Bronchial epithelial cell (primary cell): ENCODE results near the gene H6PD. TPM values are rescaled to one million over a fixed set of nuclear protein-coding genes. Genes with fewer than 3 reads are reported as not detected.

Experiments used
- DNase-seq: peaks from one replicate; pipeline ENCODE4 v3.0.0-alpha.2; 2010; ENCODE audit warnings: low read depth
- FAIRE-seq: peaks from 2 replicates; lab custom pipeline; 2011; peaks lifted over from hg19 to GRCh38; lab: Jason Lieb, UNC
- H3K27me3 ChIP-seq: 2 replicates; pipeline ENCODE4 v1.5.1; 2011; ENCODE audit warnings: low read length; ENCODE audit not compliant: control insufficient read depth, insufficient read depth
- H3K36me3 ChIP-seq: 2 replicates; pipeline ENCODE4 v1.5.1; 2011; ENCODE audit warnings: low read length; ENCODE audit not compliant: control insufficient read depth, insufficient read depth
- H3K4me3 ChIP-seq: 2 replicates; pipeline ENCODE4 v1.5.1; 2011; ENCODE audit warnings: mild to moderate bottlenecking, low read depth, low read length, control low read depth
- total RNA-seq: library from RNA; depleted of rRNA; stranded (reverse); fragments of >200 nt; gene quantifications from 2 replicates; pipeline ENCODE4 v1.2.1, GENCODE V29; 2014
- TF ChIP-seq, protein P1 (sequence below): IDR thresholded peaks from 2 replicates; pipeline ENCODE4 v1.5.1; 2011; ENCODE audit warnings: mild to moderate bottlenecking, moderate library complexity, low read length, control low read depth, inconsistent platforms; ENCODE audit not compliant: insufficient read depth, severe bottlenecking

Gene H6PD
- total RNA-seq, 1 donor from 2014 or later: 5.5 TPM

- TF ChIP-seq, protein P1, sequence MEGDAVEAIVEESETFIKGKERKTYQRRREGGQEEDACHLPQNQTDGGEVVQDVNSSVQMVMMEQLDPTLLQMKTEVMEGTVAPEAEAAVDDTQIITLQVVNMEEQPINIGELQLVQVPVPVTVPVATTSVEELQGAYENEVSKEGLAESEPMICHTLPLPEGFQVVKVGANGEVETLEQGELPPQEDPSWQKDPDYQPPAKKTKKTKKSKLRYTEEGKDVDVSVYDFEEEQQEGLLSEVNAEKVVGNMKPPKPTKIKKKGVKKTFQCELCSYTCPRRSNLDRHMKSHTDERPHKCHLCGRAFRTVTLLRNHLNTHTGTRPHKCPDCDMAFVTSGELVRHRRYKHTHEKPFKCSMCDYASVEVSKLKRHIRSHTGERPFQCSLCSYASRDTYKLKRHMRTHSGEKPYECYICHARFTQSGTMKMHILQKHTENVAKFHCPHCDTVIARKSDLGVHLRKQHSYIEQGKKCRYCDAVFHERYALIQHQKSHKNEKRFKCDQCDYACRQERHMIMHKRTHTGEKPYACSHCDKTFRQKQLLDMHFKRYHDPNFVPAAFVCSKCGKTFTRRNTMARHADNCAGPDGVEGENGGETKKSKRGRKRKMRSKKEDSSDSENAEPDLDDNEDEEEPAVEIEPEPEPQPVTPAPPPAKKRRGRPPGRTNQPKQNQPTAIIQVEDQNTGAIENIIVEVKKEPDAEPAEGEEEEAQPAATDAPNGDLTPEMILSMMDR: no peak
- Histone ChIP-seq H3K36me3 (peaks cover 3% of the 10 kb centered on the region), H3K4me3 (no peak overlapping the region), H3K27me3 (no peaks in the 10 kb centered on the region)
- no peak for DNase-seq
- FAIRE-seq: no peak
Observed at GRCh38 chr1:9240914-9241820, 6.6 kb downstream of the H6PD start.

DNA sequence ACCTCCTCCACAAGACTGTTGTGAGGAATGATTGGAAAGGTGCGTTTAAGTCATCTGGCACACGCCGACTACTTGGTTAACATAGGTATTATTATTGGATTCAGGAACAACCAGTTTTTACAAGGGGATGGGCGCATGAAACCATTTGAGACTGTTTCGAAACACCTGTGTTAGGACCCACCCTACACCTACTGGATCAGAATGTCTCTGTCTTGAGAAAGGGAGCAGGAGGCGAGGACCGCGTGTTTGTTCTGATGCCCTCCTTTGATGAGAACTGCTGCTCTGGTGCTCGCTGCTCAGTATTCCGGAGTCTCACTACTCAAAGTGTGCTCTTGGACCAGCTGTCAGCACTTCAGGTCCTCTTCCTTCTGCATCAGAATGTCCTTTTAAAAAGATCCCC, 7.3 kb downstream of the H6PD start:
- TF ChIP-seq, protein P1: no peak
- peaks cover 3% of the 10 kb centered on the region for H3K36me3 ChIP-seq
- DNase-seq: peak; percentile 32
- no peaks in the 10 kb centered on the region for H3K27me3 ChIP-seq
- no peak for FAIRE-seq
- H3K4me3 ChIP-seq: no peak overlapping the region

- no peak for DNase-seq
- Histone ChIP-seq H3K27me3 (no peaks in the 10 kb centered on the region), H3K4me3 (no peak overlapping the region), H3K36me3 (peaks cover 5% of the 10 kb centered on the region)
- FAIRE-seq: no peak
- TF ChIP-seq, protein P1: no peak
Observed at GRCh38 chr1:9242338-9242969, 7.9 kb downstream of the H6PD start.

DNA sequence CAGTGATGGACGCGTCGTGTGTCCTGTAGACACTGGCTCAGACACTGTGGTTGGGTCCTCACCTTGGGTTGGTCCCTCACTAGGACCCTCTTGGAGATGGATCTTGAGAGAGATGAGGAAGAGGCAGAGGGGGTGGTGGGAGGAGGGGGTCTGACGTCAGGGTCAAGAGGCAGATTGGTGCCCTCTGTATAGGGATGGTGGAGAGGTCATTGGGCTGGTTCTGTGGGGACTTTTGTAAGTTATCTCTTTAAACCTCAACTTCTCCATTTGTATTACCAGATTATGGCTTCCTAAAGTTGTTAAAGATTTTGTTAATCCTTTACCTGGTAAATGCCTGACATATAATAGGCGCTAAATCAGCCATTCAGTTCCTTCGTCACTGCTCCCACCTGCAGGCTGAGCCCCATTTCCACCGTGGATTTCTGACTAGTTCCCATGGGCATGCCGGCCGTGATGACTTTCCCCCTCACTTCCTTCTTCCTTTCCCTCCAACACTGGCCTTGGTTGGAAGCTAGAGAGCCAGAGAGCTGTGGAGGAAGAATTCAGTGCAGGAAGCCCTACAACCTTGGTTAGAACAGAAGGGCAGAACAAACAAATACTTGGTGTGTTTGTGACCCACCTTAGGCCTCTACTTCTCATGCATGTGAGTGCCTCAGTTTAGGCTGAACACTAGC, 8.6 kb downstream of the H6PD start:
- DNase-seq (no peak), FAIRE-seq (no peak)
- Histone ChIP-seq H3K4me3 (no peak overlapping the region), H3K36me3 (peaks cover 5% of the 10 kb centered on the region), H3K27me3 (no peaks in the 10 kb centered on the region)
- TF ChIP-seq, protein P1: no peak

DNA sequence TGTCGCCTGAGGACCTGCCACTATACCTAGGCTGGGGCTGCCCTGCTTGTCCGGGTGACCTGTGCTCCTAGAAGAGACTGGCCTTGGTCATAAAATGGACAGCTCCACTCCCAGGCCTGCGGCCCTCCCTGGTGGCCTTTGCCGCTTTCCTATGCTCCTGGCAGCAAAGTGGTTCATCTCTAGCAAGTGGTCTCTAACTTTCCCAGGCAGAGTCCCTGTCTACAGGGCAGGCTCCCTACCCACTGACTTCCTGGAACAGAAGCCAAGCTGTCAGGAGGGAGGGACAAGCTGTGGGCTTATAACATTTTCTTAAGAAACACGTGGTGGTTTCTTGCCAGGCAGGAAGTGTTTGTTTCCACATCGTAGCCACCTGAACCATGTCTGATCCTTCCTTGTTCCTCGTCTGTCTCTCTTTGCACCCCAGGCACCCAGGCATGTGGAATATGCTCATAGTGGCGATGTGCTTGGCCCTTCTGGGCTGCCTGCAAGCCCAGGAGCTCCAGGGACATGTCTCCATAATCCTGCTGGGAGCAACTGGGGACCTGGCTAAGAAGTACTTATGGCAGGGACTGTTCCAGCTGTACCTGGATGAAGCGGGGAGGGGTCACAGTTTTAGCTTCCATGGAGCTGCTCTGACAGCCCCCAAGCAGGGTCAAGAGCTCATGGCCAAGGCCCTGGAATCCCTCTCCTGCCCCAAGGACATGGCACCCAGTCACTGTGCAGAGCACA, 10.1 kb downstream of the H6PD start:
- no peak for FAIRE-seq
- H3K4me3 ChIP-seq: no peak overlapping the region
- TF ChIP-seq, protein P1: no peak
- peak; percentile 40 for DNase-seq
- no peaks in the 10 kb centered on the region for H3K27me3 ChIP-seq
- peaks cover 5% of the 10 kb centered on the region for H3K36me3 ChIP-seq
